Kidney (tissue), 14 donors: ENCODE results near the gene NR6A1. TPM values are rescaled to one million over a fixed set of nuclear protein-coding genes. Genes with fewer than 3 reads are reported as not detected.

Source experiments
- DNase-seq, 5 donors: peaks; one replicate each; pipeline ENCODE4 v3.0.0-alpha.2; 2013 to 2020
- FAIRE-seq: peaks from 2 replicates; lab custom pipeline; 2012; peaks lifted over from hg19 to GRCh38; lab: Jason Lieb, UNC
- H3K27ac ChIP-seq, 2 donors: one replicate each; pipeline ENCODE4 v1.7.0; 2013; ENCODE audit warnings: low read depth in 2 of 2, low read length in 2 of 2, inconsistent platforms in 1 of 2
- H3K27me3 ChIP-seq: one replicate; pipeline ENCODE4 v1.7.1; 2013; ENCODE audit warnings: low read length, inconsistent platforms; ENCODE audit not compliant: control insufficient read depth, insufficient read depth
- H3K36me3 ChIP-seq, 3 donors: one replicate each; pipeline versions ENCODE4 v1.7.0 to v1.7.1; 2013; ENCODE audit warnings: low read length in 3 of 3, control low read depth in 1 of 3, inconsistent platforms in 1 of 3; ENCODE audit not compliant: insufficient read depth in 3 of 3, control insufficient read depth in 2 of 3
- H3K4me1 ChIP-seq, 3 donors: one replicate each; pipeline versions ENCODE4 v1.7.0 to v1.7.1; 2013; ENCODE audit warnings: low read length in 3 of 3, inconsistent platforms in 1 of 3, low read depth in 1 of 3; ENCODE audit not compliant: control insufficient read depth in 2 of 3, insufficient read depth in 2 of 3
- H3K4me3 ChIP-seq, 3 donors: one replicate each; pipeline versions ENCODE4 v1.7.0 to v1.8.1; 2013; ENCODE audit warnings: low read length in 3 of 3, control low read depth in 1 of 3, inconsistent platforms in 1 of 3
- H3K9ac ChIP-seq, 3 donors: one replicate each; pipeline versions ENCODE4 v1.7.0 to v1.7.1; 2013; ENCODE audit warnings: low read length in 3 of 3, control low read depth in 1 of 3, inconsistent platforms in 1 of 3
- H3K9me3 ChIP-seq, 3 donors: one replicate each; pipeline versions ENCODE4 v1.7.0 to v1.7.1; 2013; ENCODE audit warnings: low read length in 3 of 3, control low read depth in 1 of 3, inconsistent platforms in 1 of 3; ENCODE audit not compliant: control insufficient read depth in 2 of 3, insufficient read depth in 1 of 3
- CTCF ChIP-seq: IDR thresholded peaks from 3 replicates; pipeline ENCODE4 v1.5.1; 2012; ENCODE audit warnings: mild to moderate bottlenecking, moderate library complexity, borderline replicate concordance; ENCODE audit not compliant: insufficient read depth; ENCODE audit errors: extremely low read depth
- intact Hi-C: fragments of 100-400 bp; cut with DNase I; formaldehyde crosslinking; loops from one replicate; pipeline ENCODE4 v1.11.1; 2022
- polyA plus RNA-seq: library from polyadenylated mRNA; stranded (reverse); fragments of 350-450 nt; fragmentation: Illumina TruSeq; extraction: RNeasy Lipid Tissue Mini Kit (QIAGEN cat#74804); gene quantifications from one replicate; pipeline ENCODE4 v1.2.3, GENCODE V29; 2014; ENCODE audit warnings: low read depth, low replicate concordance; ENCODE audit not compliant: insufficient read depth
- total RNA-seq: library from RNA; stranded (reverse); fragmentation: NEBNext Ultra II Directional; extraction: Animal tissue kit (Norgen Biotek cat#: 25700); gene quantifications from one replicate; pipeline ENCODE4 v1.2.1, GENCODE V29; 2021
- donor health status: control.
- donor health status: control.
- donor health status: control.
- donor health status: control.
- donor health status: control.
- donor health status: DM: yes; HTN: yes; CAD: no.
- donor health status: Normal renal cell carcinoma (clear cell type).

The NR6A1 gene
- total and polyA plus RNA-seq, 2 donors from 2014 or later = 1.2 to 3.5 TPM

DNA sequence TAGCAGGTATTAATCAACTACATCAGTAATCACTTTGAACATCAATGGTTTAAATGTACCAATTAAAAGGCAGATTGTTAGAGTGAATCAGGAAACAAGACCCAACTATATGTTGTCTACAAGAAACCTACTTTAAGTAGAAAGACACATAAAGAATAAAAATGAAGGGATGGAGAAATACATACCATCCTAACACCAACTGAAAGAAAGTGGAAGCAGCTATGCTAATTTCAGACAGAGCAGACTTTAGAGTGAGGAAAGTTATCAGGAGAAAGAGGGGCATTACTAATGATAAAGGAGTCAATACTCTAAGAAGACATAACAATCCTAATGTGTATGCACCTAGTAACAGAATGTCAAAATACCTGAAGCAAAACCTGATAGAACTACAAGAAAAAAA is 125.8 kb downstream of the NR6A1 start:
- Histone ChIP-seq H3K9ac (no peak overlapping the region), H3K4me3 (no peak overlapping the region), H3K27ac (no peak overlapping the region), H3K4me1 (no peaks in the 10 kb centered on the region), H3K27me3 (no peaks in the 10 kb centered on the region), H3K9me3 (no peaks in the 10 kb centered on the region), H3K36me3 (no peaks in the 10 kb centered on the region)
- no peak for DNase-seq
- no peak for FAIRE-seq
- intact Hi-C loops = no loop called here
- no peak for TF ChIP-seq CTCF

DNA sequence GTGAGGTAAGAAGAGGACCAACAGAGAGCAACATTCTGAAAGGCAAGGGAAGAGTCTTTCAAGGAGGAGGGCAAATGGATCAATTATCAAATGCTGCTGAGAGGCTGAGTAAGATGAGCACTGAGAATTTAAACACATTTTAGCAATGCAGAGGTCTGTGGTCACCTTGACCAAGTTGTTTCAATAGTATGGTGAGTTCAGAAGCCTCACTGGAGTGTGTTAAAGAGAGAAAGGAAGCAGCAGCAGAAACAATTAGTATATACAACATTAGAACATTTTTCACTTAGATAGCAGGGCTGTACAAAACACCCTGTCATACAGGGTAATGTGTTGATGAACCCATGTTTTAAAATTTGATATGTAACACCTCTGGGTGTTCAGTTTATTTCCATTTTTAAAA is 131.5 kb downstream of the NR6A1 start:
- DNase-seq (no peak), FAIRE-seq (no peak)
- no peak for TF ChIP-seq CTCF
- Histone ChIP-seq H3K27ac (no peak overlapping the region), H3K27me3 (no peaks in the 10 kb centered on the region), H3K36me3 (no peaks in the 10 kb centered on the region), H3K4me1 (no peaks in the 10 kb centered on the region), H3K9ac (no peak overlapping the region), H3K4me3 (no peak overlapping the region), H3K9me3 (no peaks in the 10 kb centered on the region)
- intact Hi-C loops = no loop called here

- FAIRE-seq (no peak), DNase-seq (no peak)
- intact Hi-C loops = no loop called here
- Histone ChIP-seq H3K9ac (no peak overlapping the region), H3K4me3 (no peak overlapping the region), H3K27ac (no peak overlapping the region), H3K27me3 (no peaks in the 10 kb centered on the region), H3K4me1 (no peaks in the 10 kb centered on the region), H3K36me3 (no peaks in the 10 kb centered on the region), H3K9me3 (no peaks in the 10 kb centered on the region)
- TF ChIP-seq CTCF = no peak
Observed at GRCh38 chr9:124635285-124635684, 135.8 kb downstream of the NR6A1 start.

- intact Hi-C loops = no loop called here
- Histone ChIP-seq H3K9ac (no peak overlapping the region), H3K9me3 (no peaks in the 10 kb centered on the region), H3K27me3 (no peaks in the 10 kb centered on the region), H3K4me1 (no peaks in the 10 kb centered on the region), H3K36me3 (no peaks in the 10 kb centered on the region), H3K27ac (no peak overlapping the region), H3K4me3 (no peak overlapping the region)
- peak in 1 of 5 donors; percentile 15 for DNase-seq
- no peak for FAIRE-seq
- no peak for TF ChIP-seq CTCF
Observed at GRCh38 chr9:124632077-124632621, 139.0 kb downstream of the NR6A1 start.
